Chondrocyte (in vitro differentiated cells): ENCODE results near the gene COQ7. TPM values are rescaled to one million over a fixed set of nuclear protein-coding genes. Genes with fewer than 3 reads are reported as not detected.

Experiments
- DNase-seq: peaks from one replicate; pipeline ENCODE4 v3.0.0; 2021; ENCODE audit warnings: mixed read lengths, low spot score
- H3K27ac Mint-ChIP-seq: one replicate; pipeline ENCODE4 v1.8.0; 2021; ENCODE audit warnings: mild to moderate bottlenecking, moderate library complexity, mixed read lengths; ENCODE audit not compliant: unreplicated experiment
- H3K27me3 Mint-ChIP-seq: 2 replicates; pipeline ENCODE4 v1.8.0; 2021; ENCODE audit warnings: low read depth, mixed read lengths
- H3K36me3 Mint-ChIP-seq: 2 replicates; pipeline ENCODE4 v1.8.0; 2021; ENCODE audit warnings: low read depth, mixed read lengths
- H3K4me1 Mint-ChIP-seq: 2 replicates; pipeline ENCODE4 v1.8.0; 2021; ENCODE audit warnings: low read depth, mild to moderate bottlenecking, mixed read lengths
- H3K4me3 Mint-ChIP-seq: one replicate; pipeline ENCODE4 v1.8.0; 2021; ENCODE audit warnings: mild to moderate bottlenecking, moderate library complexity, mixed read lengths; ENCODE audit not compliant: unreplicated experiment
- H3K9me3 Mint-ChIP-seq: 2 replicates; pipeline ENCODE4 v1.8.0; 2021; ENCODE audit warnings: low read depth, mixed read lengths
- CTCF ChIP-seq: fragments of 200-600 bp; sonication (generic); IDR thresholded peaks from 2 replicates; pipeline ENCODE4 v1.5.0; 2021; ENCODE audit warnings: antibody characterized with exemption, mild to moderate bottlenecking, moderate library complexity
- total RNA-seq: library from RNA; stranded (reverse); gene quantifications from 3 replicates; pipeline ENCODE4 v1.2.1, GENCODE V29; 2021

Gene COQ7
- total RNA-seq, 1 donor from 2014 or later: 20.7 TPM

- Mint-ChIP-seq H3K36me3 (no peaks in the 10 kb centered on the region), H3K9me3 (peaks cover 6% of the 10 kb centered on the region), H3K27ac (no peak overlapping the region), H3K4me3 (no peak overlapping the region), H3K27me3 (no peaks in the 10 kb centered on the region), H3K4me1 (peaks cover 5% of the 10 kb centered on the region)
- DNase-seq: no peak
- TF ChIP-seq CTCF: no peak
Observed at GRCh38 chr16:19095654-19096053, 28.2 kb downstream of the COQ7 start.

GRCh38 chr16:19098173-19098572, 30.8 kb downstream of the COQ7 start:
- Mint-ChIP-seq H3K27me3 (no peaks in the 10 kb centered on the region), H3K9me3 (peaks cover 6% of the 10 kb centered on the region), H3K36me3 (no peaks in the 10 kb centered on the region), H3K27ac (no peak overlapping the region), H3K4me1 (peaks cover 6% of the 10 kb centered on the region), H3K4me3 (no peak overlapping the region)
- TF ChIP-seq CTCF: no peak
- DNase-seq: no peak

- DNase-seq: no peak
- Mint-ChIP-seq H3K4me1 (peaks cover 19% of the 10 kb centered on the region), H3K27me3 (no peaks in the 10 kb centered on the region), H3K27ac (no peak overlapping the region), H3K9me3 (peaks cover 6% of the 10 kb centered on the region), H3K36me3 (no peaks in the 10 kb centered on the region), H3K4me3 (no peak overlapping the region)
- TF ChIP-seq CTCF: no peak
Observed at GRCh38 chr16:19102187-19102872, 34.9 kb downstream of the COQ7 start.

GRCh38 chr16:19104607-19105006, 37.2 kb downstream of the COQ7 start:
- Mint-ChIP-seq H3K4me1 (peaks cover 29% of the 10 kb centered on the region), H3K36me3 (no peaks in the 10 kb centered on the region), H3K27ac (no peak overlapping the region), H3K9me3 (peaks cover 4% of the 10 kb centered on the region), H3K27me3 (no peaks in the 10 kb centered on the region), H3K4me3 (no peak overlapping the region)
- no peak for DNase-seq
- no peak for TF ChIP-seq CTCF

- TF ChIP-seq CTCF: no peak
- no peaks in the 10 kb centered on the region for H3K36me3 Mint-ChIP-seq
- peaks cover 29% of the 10 kb centered on the region for H3K4me1 Mint-ChIP-seq
- no peaks in the 10 kb centered on the region for H3K27me3 Mint-ChIP-seq
- H3K27ac Mint-ChIP-seq: no peak overlapping the region
- DNase-seq: no peak
- peaks cover 2% of the 10 kb centered on the region for H3K9me3 Mint-ChIP-seq
- H3K4me3 Mint-ChIP-seq: no peak overlapping the region
Observed at GRCh38 chr16:19105131-19105530, 37.7 kb downstream of the COQ7 start.
